T1000 (cell line): Measurements from ENCODE around the gene ASB13.

Experiments used
- DNase-seq: peaks from one replicate; lab custom pipeline; 2025; ENCODE audit warnings: mixed read lengths; lab: John Stamatoyannopoulos, UW

ASB13 gene

GRCh38 chr10:5669604-5670003 lies 3.2 kb upstream of the ASB13 start:
- DNase-seq: no peak

- DNase-seq: no peak
Observed at GRCh38 chr10:5668429-5668828, 2.0 kb upstream of the ASB13 start.

- DNase-seq: no peak
Observed at GRCh38 chr10:5666841-5667630, 641 bp upstream of the ASB13 start.

- DNase-seq: no peak
Observed at GRCh38 chr10:5665373-5666007, 905 bp downstream of the ASB13 start.

- DNase-seq: no peak
Observed at GRCh38 chr10:5663692-5664427, 2.5 kb downstream of the ASB13 start.

- no peak for DNase-seq
Observed at GRCh38 chr10:5662708-5663579, 3.5 kb downstream of the ASB13 start.

- DNase-seq: no peak
Observed at GRCh38 chr10:5661043-5661442, 5.4 kb downstream of the ASB13 start.

- DNase-seq: no peak
Observed at GRCh38 chr10:5659702-5660528, 6.5 kb downstream of the ASB13 start.

- no peak for DNase-seq
Observed at GRCh38 chr10:5658871-5659618, 7.3 kb downstream of the ASB13 start.

- DNase-seq: no peak
Observed at GRCh38 chr10:5656737-5657579, 9.4 kb downstream of the ASB13 start.

GRCh38 chr10:5655121-5655520 lies 11.3 kb downstream of the ASB13 start:
- DNase-seq: no peak

- DNase-seq: no peak
Observed at GRCh38 chr10:5654218-5654755, 12.1 kb downstream of the ASB13 start.

GRCh38 chr10:5652746-5653145 lies 13.6 kb downstream of the ASB13 start:
- DNase-seq: no peak

GRCh38 chr10:5651388-5651764 lies 15.0 kb downstream of the ASB13 start:
- no peak for DNase-seq

GRCh38 chr10:5650664-5651387 lies 15.6 kb downstream of the ASB13 start:
- DNase-seq: no peak

GRCh38 chr10:5649746-5650145 lies 16.6 kb downstream of the ASB13 start:
- no peak for DNase-seq

GRCh38 chr10:5648494-5649457 lies 17.6 kb downstream of the ASB13 start:
- DNase-seq: no peak
